Measurements from ENCODE around the gene DOCK2. TPM values are rescaled to one million over a fixed set of nuclear protein-coding genes. Genes with fewer than 3 reads are reported as not detected.

The DOCK2 gene
- total and polyA plus RNA-seq, 2 experiments from 2014 or later: 6.5 to 10.4 TPM

DNA sequence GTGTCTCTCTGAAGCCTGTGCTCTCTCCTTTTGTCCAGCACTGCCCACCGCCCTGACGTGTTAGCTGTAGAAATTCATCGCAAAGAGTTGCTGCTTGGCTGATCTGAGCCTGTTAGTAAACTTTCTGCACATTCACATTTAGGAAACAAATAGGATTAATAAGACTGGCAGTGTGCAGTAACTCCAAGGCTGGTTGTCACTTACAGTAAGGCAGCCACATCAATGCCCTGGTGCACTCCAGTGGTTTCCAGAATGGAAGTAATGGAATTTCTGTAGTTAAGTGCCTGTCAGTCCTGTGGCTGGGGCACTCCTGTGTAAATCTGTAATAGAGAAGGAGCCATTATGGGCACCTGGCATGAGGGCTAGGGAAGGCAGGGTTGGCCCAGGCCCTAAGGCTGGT lies 70.6 kb downstream of the DOCK2 start:
- H3K4me1 ChIP-seq (ENCODE audit: insufficient read depth): peaks cover 40% of the 10 kb centered on the region
- no peaks in the 10 kb centered on the region for H4K20me1 ChIP-seq (ENCODE audit: insufficient read depth)
- no peak overlapping the region for H3K4me3 ChIP-seq
- in situ Hi-C loops (cut with MboI): loop anchor here (10.0 to 25.0 kb wide), 2 partner anchors 357 to 480 kb away; no protein-coding TSS in a partner anchor
- no peaks in the 10 kb centered on the region for H3K9me3 ChIP-seq (ENCODE audit: low read depth)
- no peaks in the 10 kb centered on the region for H3K36me3 ChIP-seq (ENCODE audit: low read depth)
- TF ChIP-seq EZH2phosphoT487 (IDR thresholded peaks at IDR 0.05; ENCODE audit: insufficient read depth, low read depth) (no peak), EZH2 (IDR thresholded peaks at IDR 0.05; ENCODE audit: insufficient read depth, poor library complexity, severe bottlenecking) (no peak)
- no peak overlapping the region for H3K9ac ChIP-seq
- H3K9me2 ChIP-seq (ENCODE audit: insufficient read depth): no peaks in the 10 kb centered on the region
- peak overlapping the region; percentile 83 for H3K27ac ChIP-seq
- 77 to 81% methylated on average over 3 of the region's 3 CpGs for WGBS, 2 experiments (ENCODE audit: low coverage in 1 of 2, low lambda C conversion rate in 2 of 2, missing lambda C conversion rate in 2 of 2)
- H3K79me2 ChIP-seq (ENCODE audit: insufficient read depth): no peaks in the 10 kb centered on the region
- H2AFZ ChIP-seq: no peak overlapping the region
- H3K27me3 ChIP-seq (replicated peaks; ENCODE audit: insufficient read depth): no peaks in the 10 kb centered on the region
- H3F3A ChIP-seq (ENCODE audit: insufficient read depth): peaks cover 49% of the 10 kb centered on the region
- DNase-seq: no peak
- peak overlapping the region; percentile 62 for H3K4me2 ChIP-seq (ENCODE audit: unreplicated experiment)

DNA sequence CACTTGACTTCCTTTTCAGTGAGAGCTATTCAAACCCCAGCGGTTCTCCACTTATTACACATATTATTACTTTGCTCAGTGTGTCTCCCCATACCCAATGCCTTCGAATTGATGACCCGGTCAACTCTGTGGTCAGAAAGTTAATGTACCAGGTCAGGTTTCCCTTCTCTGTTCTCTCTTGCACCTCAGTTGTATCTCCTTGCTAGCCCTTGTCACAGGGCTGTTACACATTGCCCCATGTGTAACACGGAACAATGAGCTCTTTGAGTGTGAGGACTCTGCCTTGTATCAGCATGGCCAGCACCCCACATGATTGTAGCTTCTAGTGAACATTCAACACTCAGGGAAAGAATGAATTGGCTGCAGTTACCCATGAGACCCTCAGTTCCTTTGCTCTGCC lies 73.6 kb downstream of the DOCK2 start:
- WGBS, 2 experiments (ENCODE audit: low coverage in 1 of 2, low lambda C conversion rate in 2 of 2, missing lambda C conversion rate in 2 of 2): 57 to 59% methylated on average over 4 of the region's 4 CpGs
- H3K9ac ChIP-seq: no peak overlapping the region

DNA sequence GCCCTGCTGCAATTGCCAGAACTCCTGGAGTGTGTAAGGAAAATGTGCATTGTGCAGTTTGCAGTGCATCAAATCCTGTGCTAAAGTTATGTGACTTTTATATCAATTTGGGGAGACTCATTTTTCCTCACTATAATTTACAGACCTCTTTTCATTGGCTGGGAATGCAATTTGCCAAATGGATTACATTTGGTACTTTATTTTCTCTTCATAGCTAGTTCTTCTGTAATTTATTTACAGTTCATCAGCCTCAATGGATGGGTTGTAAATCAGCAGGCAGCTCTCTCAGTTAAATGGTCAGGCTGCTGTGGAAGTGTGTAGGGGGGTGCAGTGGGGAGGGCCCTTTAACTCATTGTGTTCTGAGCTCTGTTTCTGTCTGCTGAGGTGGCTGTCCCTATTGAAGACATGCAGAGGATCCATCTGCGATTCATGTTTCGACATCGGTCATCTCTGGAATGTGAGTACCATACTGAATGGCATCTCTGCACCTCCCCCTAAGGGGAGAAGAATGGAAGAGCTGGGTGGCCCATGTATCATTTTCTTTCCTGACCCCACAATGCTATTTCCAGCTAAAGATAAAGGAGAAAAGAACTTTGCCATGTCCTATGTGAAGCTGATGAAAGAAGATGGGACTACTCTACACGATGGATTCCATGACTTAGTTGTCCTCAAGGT lies 74.6 kb downstream of the DOCK2 start:
- DNase-seq: no peak
- no peak overlapping the region for H3K4me3 ChIP-seq
- H3K9ac ChIP-seq: no peak overlapping the region
- H2AFZ ChIP-seq: no peak overlapping the region
- H3K36me3 ChIP-seq (ENCODE audit: low read depth): no peaks in the 10 kb centered on the region
- in situ Hi-C loops (cut with MboI): loop anchor here (5.0 to 25.0 kb wide), 2 partner anchors 271 to 476 kb away; partner anchors contain the start of gene INSYN2B
- peaks cover 37% of the 10 kb centered on the region for H3K4me1 ChIP-seq (ENCODE audit: insufficient read depth)
- no peaks in the 10 kb centered on the region for H3K9me2 ChIP-seq (ENCODE audit: insufficient read depth)
- H3K27ac ChIP-seq: no peak overlapping the region
- H3K9me3 ChIP-seq (ENCODE audit: low read depth): no peaks in the 10 kb centered on the region
- H3K79me2 ChIP-seq (ENCODE audit: insufficient read depth): no peaks in the 10 kb centered on the region
- no peak overlapping the region for H3K4me2 ChIP-seq (ENCODE audit: unreplicated experiment)
- 92 to 95% methylated on average over 4 of the region's 4 CpGs for WGBS, 2 experiments (ENCODE audit: low coverage in 1 of 2, low lambda C conversion rate in 2 of 2, missing lambda C conversion rate in 2 of 2)
- peaks cover 33% of the 10 kb centered on the region for H3F3A ChIP-seq (ENCODE audit: insufficient read depth)
- H4K20me1 ChIP-seq (ENCODE audit: insufficient read depth): no peaks in the 10 kb centered on the region
- no peak for TF ChIP-seq EZH2phosphoT487 (IDR thresholded peaks at IDR 0.05; ENCODE audit: insufficient read depth, low read depth)
- no peak for TF ChIP-seq EZH2 (IDR thresholded peaks at IDR 0.05; ENCODE audit: insufficient read depth, poor library complexity, severe bottlenecking)
- H3K27me3 ChIP-seq (replicated peaks; ENCODE audit: insufficient read depth): no peaks in the 10 kb centered on the region

More for the DNA sequence above, 73.6 kb downstream of the DOCK2 start:
- Histone ChIP-seq H3K9me2 (ENCODE audit: insufficient read depth) (no peaks in the 10 kb centered on the region), H3K4me1 (ENCODE audit: insufficient read depth) (peaks cover 33% of the 10 kb centered on the region), H2AFZ (no peak overlapping the region), H3K9me3 (ENCODE audit: low read depth) (no peaks in the 10 kb centered on the region), H3K27me3 (replicated peaks; ENCODE audit: insufficient read depth) (no peaks in the 10 kb centered on the region), H3K27ac (no peak overlapping the region), H3K4me3 (no peak overlapping the region), H3F3A (ENCODE audit: insufficient read depth) (peaks cover 40% of the 10 kb centered on the region), H4K20me1 (ENCODE audit: insufficient read depth) (no peaks in the 10 kb centered on the region), H3K4me2 (ENCODE audit: unreplicated experiment) (no peak overlapping the region), H3K36me3 (ENCODE audit: low read depth) (no peaks in the 10 kb centered on the region), H3K79me2 (ENCODE audit: insufficient read depth) (no peaks in the 10 kb centered on the region)
- in situ Hi-C loops (cut with MboI): loop anchor here (5.0 to 25.0 kb wide), 2 partner anchors 272 to 477 kb away; partner anchors contain the start of gene INSYN2B
- DNase-seq: no peak
- no peak for TF ChIP-seq EZH2phosphoT487 (IDR thresholded peaks at IDR 0.05; ENCODE audit: insufficient read depth, low read depth)
- no peak for TF ChIP-seq EZH2 (IDR thresholded peaks at IDR 0.05; ENCODE audit: insufficient read depth, poor library complexity, severe bottlenecking)

DNA sequence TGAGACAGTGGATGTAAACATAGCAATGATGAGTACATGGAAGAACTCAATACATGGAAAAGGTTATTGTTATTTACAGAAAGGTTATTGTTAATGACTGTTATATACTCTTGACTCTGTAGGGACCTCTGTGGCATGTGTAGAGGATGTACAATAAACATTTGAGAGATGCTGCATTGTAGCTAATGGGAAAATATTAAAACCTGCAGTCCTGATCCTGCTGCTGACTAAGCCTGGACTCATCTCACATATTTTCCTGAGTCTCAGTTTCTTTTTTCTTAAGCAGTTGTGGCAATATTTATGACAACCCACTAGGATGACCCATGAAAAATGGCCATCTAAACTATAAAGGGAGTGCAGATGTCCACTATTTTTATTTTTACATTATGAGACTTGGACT lies 75.4 kb downstream of the DOCK2 start:
- Histone ChIP-seq H3K27me3 (replicated peaks; ENCODE audit: insufficient read depth) (no peaks in the 10 kb centered on the region), H3F3A (ENCODE audit: insufficient read depth) (peaks cover 31% of the 10 kb centered on the region), H3K79me2 (ENCODE audit: insufficient read depth) (no peaks in the 10 kb centered on the region), H3K9ac (no peak overlapping the region), H3K9me2 (ENCODE audit: insufficient read depth) (no peaks in the 10 kb centered on the region), H3K4me3 (no peak overlapping the region), H2AFZ (no peak overlapping the region), H3K27ac (no peak overlapping the region), H3K36me3 (ENCODE audit: low read depth) (no peaks in the 10 kb centered on the region), H3K9me3 (ENCODE audit: low read depth) (no peaks in the 10 kb centered on the region), H3K4me2 (ENCODE audit: unreplicated experiment) (no peak overlapping the region), H4K20me1 (ENCODE audit: insufficient read depth) (no peaks in the 10 kb centered on the region), H3K4me1 (ENCODE audit: insufficient read depth) (peaks cover 37% of the 10 kb centered on the region)
- TF ChIP-seq EZH2 (IDR thresholded peaks at IDR 0.05; ENCODE audit: insufficient read depth, poor library complexity, severe bottlenecking): no peak
- no peak for TF ChIP-seq EZH2phosphoT487 (IDR thresholded peaks at IDR 0.05; ENCODE audit: insufficient read depth, low read depth)
- in situ Hi-C loops (cut with MboI): loop anchor here (5.0 to 25.0 kb wide), 2 partner anchors 270 to 475 kb away; partner anchors contain the start of gene INSYN2B
- DNase-seq: peak; percentile 7
